ENCODE measurements around the gene FOLR3.
"Not testable (repeated sequence)": the region's sequence is repeated elsewhere in the genome, so short reads cannot be mapped to it uniquely, and the experiment has no call there.

Gene FOLR3

GRCh38 chr11:72135473-72135872, at the start of gene FOLR3:
Gene FOLR3 (plus strand): TSS chr11:72135725. CDS start chr11:72135953, 228 bp downstream.
- H2AFZ ChIP-seq (ENCODE audit: low read length); H3K9ac ChIP-seq (ENCODE audit: low read length); H3K4me2 ChIP-seq (ENCODE audit: low read length); H3K79me2 ChIP-seq (ENCODE audit: insufficient read depth, low read length); H3K9me2 ChIP-seq (ENCODE audit: low read depth, low read length); H4K20me1 ChIP-seq (ENCODE audit: insufficient read depth, low read length); H3K27ac ChIP-seq (ENCODE audit: low read depth, low read length, poor library complexity, severe bottlenecking); H3K4me3 ChIP-seq (ENCODE audit: low read depth, low read length, poor library complexity, severe bottlenecking); H3F3A ChIP-seq (ENCODE audit: insufficient read depth, low read length); H3K27me3 ChIP-seq (ENCODE audit: insufficient read depth, low read length); H3K9me3 ChIP-seq (ENCODE audit: low read length); H3K36me3 ChIP-seq (ENCODE audit: insufficient read depth, low read length); H3K4me1 ChIP-seq (ENCODE audit: insufficient read depth, low read length, severe bottlenecking): not testable (repeated sequence)

GRCh38 chr11:72088076-72088808, 47.3 kb upstream of the FOLR3 start:
- no peak overlapping the region for H3K4me2 ChIP-seq (ENCODE audit: low read length)
- no peak overlapping the region for H3K27ac ChIP-seq (ENCODE audit: low read depth, low read length, poor library complexity, severe bottlenecking)
- H3K9me2 ChIP-seq (ENCODE audit: low read depth, low read length) = no peaks in the 10 kb centered on the region
- TF ChIP-seq EZH2 (IDR thresholded peaks at IDR 0.05; ENCODE audit: borderline replicate concordance, low read length) (no peak), CTCF (IDR thresholded peaks at IDR 0.05; ENCODE audit: low read length) (no peak)
- H3K36me3 ChIP-seq (ENCODE audit: insufficient read depth, low read length) = peaks cover 34% of the 10 kb centered on the region; the same call in 1 of the 2 replicates
- H3K4me1 ChIP-seq (ENCODE audit: insufficient read depth, low read length, severe bottlenecking) = no peaks in the 10 kb centered on the region
- no peak overlapping the region for H3K4me3 ChIP-seq (ENCODE audit: low read depth, low read length, poor library complexity, severe bottlenecking)
- no peak overlapping the region for H3K9ac ChIP-seq (ENCODE audit: low read length)
- H3K79me2 ChIP-seq (ENCODE audit: insufficient read depth, low read length) = no peaks in the 10 kb centered on the region
- no peaks in the 10 kb centered on the region for H4K20me1 ChIP-seq (ENCODE audit: insufficient read depth, low read length)
- H3K9me3 ChIP-seq (ENCODE audit: low read length) = no peaks in the 10 kb centered on the region
- no peak overlapping the region for H2AFZ ChIP-seq (ENCODE audit: low read length)
- H3F3A ChIP-seq (ENCODE audit: insufficient read depth, low read length) = no peaks in the 10 kb centered on the region
- no peaks in the 10 kb centered on the region for H3K27me3 ChIP-seq (ENCODE audit: insufficient read depth, low read length)

GRCh38 chr11:72091292-72091691, 44.2 kb upstream of the FOLR3 start:
- H3K27ac ChIP-seq (ENCODE audit: low read depth, low read length, poor library complexity, severe bottlenecking) = peak overlapping the region; percentile 1
- no peaks in the 10 kb centered on the region for H3K27me3 ChIP-seq (ENCODE audit: insufficient read depth, low read length)
- no peaks in the 10 kb centered on the region for H3K9me3 ChIP-seq (ENCODE audit: low read length)
- TF ChIP-seq CTCF (IDR thresholded peaks at IDR 0.05; ENCODE audit: low read length) (peak; percentile 97), EZH2 (IDR thresholded peaks at IDR 0.05; ENCODE audit: borderline replicate concordance, low read length) (no peak)
- H3K79me2 ChIP-seq (ENCODE audit: insufficient read depth, low read length) = no peaks in the 10 kb centered on the region
- H2AFZ ChIP-seq (ENCODE audit: low read length) = no peak overlapping the region
- H3K4me2 ChIP-seq (ENCODE audit: low read length) = no peak overlapping the region
- no peaks in the 10 kb centered on the region for H3F3A ChIP-seq (ENCODE audit: insufficient read depth, low read length)
- peaks cover 54% of the 10 kb centered on the region for H3K36me3 ChIP-seq (ENCODE audit: insufficient read depth, low read length)
- no peak overlapping the region for H3K9ac ChIP-seq (ENCODE audit: low read length)
- no peaks in the 10 kb centered on the region for H4K20me1 ChIP-seq (ENCODE audit: insufficient read depth, low read length)
- H3K4me1 ChIP-seq (ENCODE audit: insufficient read depth, low read length, severe bottlenecking) = no peaks in the 10 kb centered on the region
- no peaks in the 10 kb centered on the region for H3K9me2 ChIP-seq (ENCODE audit: low read depth, low read length)
- no peak overlapping the region for H3K4me3 ChIP-seq (ENCODE audit: low read depth, low read length, poor library complexity, severe bottlenecking)

GRCh38 chr11:72098741-72099140, 36.8 kb upstream of the FOLR3 start:
- H3K4me3 ChIP-seq (ENCODE audit: low read depth, low read length, poor library complexity, severe bottlenecking) = no peak overlapping the region
- H3K27ac ChIP-seq (ENCODE audit: low read depth, low read length, poor library complexity, severe bottlenecking) = no peak overlapping the region
- no peaks in the 10 kb centered on the region for H3K27me3 ChIP-seq (ENCODE audit: insufficient read depth, low read length)
- TF ChIP-seq EZH2 (IDR thresholded peaks at IDR 0.05; ENCODE audit: borderline replicate concordance, low read length) (no peak), CTCF (IDR thresholded peaks at IDR 0.05; ENCODE audit: low read length) (no peak)
- H4K20me1 ChIP-seq (ENCODE audit: insufficient read depth, low read length) = no peaks in the 10 kb centered on the region
- H3K36me3 ChIP-seq (ENCODE audit: insufficient read depth, low read length) = peaks cover 65% of the 10 kb centered on the region
- no peak overlapping the region for H3K4me2 ChIP-seq (ENCODE audit: low read length)
- H3K4me1 ChIP-seq (ENCODE audit: insufficient read depth, low read length, severe bottlenecking) = peaks cover 20% of the 10 kb centered on the region
- peaks cover 12% of the 10 kb centered on the region for H3K79me2 ChIP-seq (ENCODE audit: insufficient read depth, low read length)
- no peaks in the 10 kb centered on the region for H3F3A ChIP-seq (ENCODE audit: insufficient read depth, low read length)
- no peaks in the 10 kb centered on the region for H3K9me3 ChIP-seq (ENCODE audit: low read length)
- H3K9ac ChIP-seq (ENCODE audit: low read length) = no peak overlapping the region
- H3K9me2 ChIP-seq (ENCODE audit: low read depth, low read length) = no peaks in the 10 kb centered on the region
- no peak overlapping the region for H2AFZ ChIP-seq (ENCODE audit: low read length)

Measured in OCI-LY1 (cell line).